ENCODE results near the gene DNM2. TPM values are rescaled to one million over a fixed set of nuclear protein-coding genes. Genes with fewer than 3 reads are reported as not detected.
A peak's percentile ranks its signal among the peaks of the same experiment; 100 is the strongest.

The DNM2 gene
- total RNA-seq, 1 experiment from 2014 or later: 125 TPM

GRCh38 chr19:10850631-10851030 is 132.8 kb downstream of the DNM2 start:
- ChIA-PET POLR2A (no interaction called here), CTCF (no interaction called here)

GRCh38 chr19:10852098-10852800 is 134.4 kb downstream of the DNM2 start:
- POLR2A ChIA-PET: no interaction called here

More at GRCh38 chr19:10850631-10851030, 132.8 kb downstream of the DNM2 start:
- H3K36me3 ChIP-seq (ENCODE audit: control insufficient read depth, insufficient read depth, low read length): no peaks in the 10 kb centered on the region
- in situ Hi-C loops (cut with HindIII; ENCODE audit: low pct_unique_long_range_greater_than_20kb, low sequenced_read_pairs) (no loop called here), intact Hi-C loops (cut with micrococcal nuclease; ENCODE audit: unreplicated experiment) (no loop called here)
- H3K9me3 ChIP-seq (ENCODE audit: control insufficient read depth, insufficient read depth, low read depth, low read length): no peaks in the 10 kb centered on the region
- no peaks in the 10 kb centered on the region for H3K4me1 ChIP-seq (ENCODE audit: control insufficient read depth, insufficient read depth, low read length)
- H3K27me3 ChIP-seq (ENCODE audit: control insufficient read depth, insufficient read depth, low read length): no peaks in the 10 kb centered on the region
- H3K27ac ChIP-seq (ENCODE audit: low read length): no peak overlapping the region
- ATAC-seq: no peak
- no peak overlapping the region for H3K4me3 ChIP-seq (ENCODE audit: low read depth in 2 of 2, low read length in 2 of 2)
- DNase-seq (ENCODE audit: low read depth, low spot score): no peak
- BruUV-seq (replicated peaks): no TSS peak
- TF ChIP-seq CTCF (IDR thresholded peaks at IDR 0.05): no peak
- TF ChIP-seq SIN3A (IDR thresholded peaks at IDR 0.05; ENCODE audit: borderline replicate concordance, insufficient read depth, low read depth, low read length): no peak
- TF ChIP-seq POLR2AphosphoS5 (IDR thresholded peaks at IDR 0.05; ENCODE audit: low read depth, low read length): no peak
- no peak for TF ChIP-seq TCF7L2 (IDR thresholded peaks at IDR 0.05; ENCODE audit: low read depth, low read length)

More at GRCh38 chr19:10852098-10852800, 134.4 kb downstream of the DNM2 start:
- in situ Hi-C loops (cut with HindIII; ENCODE audit: low pct_unique_long_range_greater_than_20kb, low sequenced_read_pairs) (no loop called here), intact Hi-C loops (cut with micrococcal nuclease; ENCODE audit: unreplicated experiment) (no loop called here)
- TF ChIP-seq SIN3A (IDR thresholded peaks at IDR 0.05; ENCODE audit: borderline replicate concordance, insufficient read depth, low read depth, low read length) (no peak), TCF7L2 (IDR thresholded peaks at IDR 0.05; ENCODE audit: low read depth, low read length) (no peak), POLR2AphosphoS5 (IDR thresholded peaks at IDR 0.05; ENCODE audit: low read depth, low read length) (no peak), REST (IDR thresholded peaks at IDR 0.05; ENCODE audit: insufficient read depth in 1 of 2, low read depth in 2 of 2, low read length in 1 of 2) (no peak), CTCF (IDR thresholded peaks at IDR 0.05) (no peak)
- BruUV-seq (replicated peaks): no TSS peak
- DNase-seq (ENCODE audit: low read depth, low spot score) (no peak), ATAC-seq (peak; percentile 52; the same call in 1 of the 2 replicates)
- no peaks in the 10 kb centered on the region for H3K36me3 ChIP-seq (ENCODE audit: control insufficient read depth, insufficient read depth, low read length)
- CTCF ChIA-PET: interaction anchor here (0.7 kb wide), 1 partner anchor 721 kb away, joined by 3 read pairs; no protein-coding TSS in a partner anchor
- no peaks in the 10 kb centered on the region for H3K4me1 ChIP-seq (ENCODE audit: control insufficient read depth, insufficient read depth, low read length)
- H3K9me3 ChIP-seq (ENCODE audit: control insufficient read depth, insufficient read depth, low read depth, low read length): no peaks in the 10 kb centered on the region
- H3K27ac ChIP-seq (ENCODE audit: low read length): no peak overlapping the region
- H3K27me3 ChIP-seq (ENCODE audit: control insufficient read depth, insufficient read depth, low read length): no peaks in the 10 kb centered on the region
- no peak overlapping the region for H3K4me3 ChIP-seq (ENCODE audit: low read depth in 2 of 2, low read length in 2 of 2)
